Superior temporal gyrus (tissue), 1 donor: ENCODE measurements around the gene DUSP14.
"Not testable (repeated sequence)": the region's sequence is repeated elsewhere in the genome, so short reads cannot be mapped to it uniquely, and the experiment has no call there.

ENCODE experiments used
- DNase-seq: peaks from one replicate; pipeline ENCODE4 v3.0.0-alpha.2; 2016; ENCODE audit errors: extremely low spot score

DUSP14 gene

GRCh38 chr17:37483311-37484039 is 6.2 kb upstream of the DUSP14 start:
- DNase-seq: peak; percentile 44

DNA sequence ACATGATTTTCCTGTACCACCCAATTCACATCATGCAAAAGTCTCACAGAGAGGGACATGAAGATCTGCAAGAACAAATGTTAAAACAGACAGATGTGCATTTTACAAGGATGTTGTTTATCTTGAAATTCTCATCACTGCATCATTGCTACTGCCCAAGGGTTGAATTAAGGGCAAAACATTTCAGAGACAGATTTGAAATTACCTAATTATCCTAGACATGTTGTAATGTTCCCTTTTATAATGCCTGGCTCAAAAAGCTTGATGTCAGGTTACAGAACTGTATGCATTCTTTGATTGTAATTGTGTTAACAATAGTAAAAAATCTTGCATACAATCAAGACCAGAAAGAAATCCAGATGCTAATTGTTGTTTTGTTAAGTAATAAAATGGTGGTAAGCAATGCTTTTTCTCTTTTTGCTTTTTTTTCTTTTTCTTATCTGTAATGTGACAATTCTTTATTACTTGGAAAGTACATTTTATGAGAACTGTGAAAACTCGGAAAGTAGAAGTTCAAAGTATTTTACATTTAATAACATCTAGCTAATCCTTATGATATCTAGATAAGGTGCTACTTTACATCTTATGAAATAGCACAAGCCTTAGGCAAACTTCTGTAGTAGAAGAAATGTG is 3.6 kb upstream of the DUSP14 start:
- no peak for DNase-seq

- DNase-seq: peak; percentile 75
Observed at GRCh38 chr17:37488009-37488604, 1.6 kb upstream of the DUSP14 start.

DNA sequence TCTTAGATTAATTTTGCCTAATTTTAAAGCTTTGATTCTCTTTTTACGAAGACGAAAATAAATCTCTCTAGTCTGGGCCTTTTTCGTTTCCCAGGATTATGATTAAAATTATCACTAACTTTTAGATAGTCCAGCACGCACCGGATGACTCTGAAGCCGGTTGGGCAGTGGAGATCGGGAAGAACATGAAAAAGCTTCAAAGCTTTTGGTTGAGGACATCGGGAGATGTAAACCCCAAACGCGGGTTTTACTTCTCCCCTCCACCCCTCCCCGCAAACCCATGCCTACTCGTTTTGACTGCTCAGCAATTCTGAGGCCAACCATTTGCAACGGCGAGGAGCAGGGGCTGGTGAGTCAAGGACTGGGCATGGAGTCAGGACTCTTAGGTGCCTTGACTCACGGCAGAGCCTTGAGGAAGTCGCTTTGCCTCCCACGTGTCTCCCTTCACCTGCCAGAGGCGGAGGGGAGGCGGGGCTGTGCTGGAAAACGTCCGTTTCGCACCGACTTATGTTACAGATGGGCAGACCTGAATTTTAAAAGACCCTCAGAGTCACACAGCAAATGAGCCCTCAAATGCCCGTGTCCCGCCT is 989 bp upstream of the DUSP14 start:
- DNase-seq: peak; percentile 42

- peak; percentile 36 for DNase-seq
Observed at GRCh38 chr17:37490022-37490587, 414 bp downstream of the DUSP14 start.

GRCh38 chr17:37490638-37491614 is 1.2 kb downstream of the DUSP14 start:
- peak; percentile 65 for DNase-seq

DNA sequence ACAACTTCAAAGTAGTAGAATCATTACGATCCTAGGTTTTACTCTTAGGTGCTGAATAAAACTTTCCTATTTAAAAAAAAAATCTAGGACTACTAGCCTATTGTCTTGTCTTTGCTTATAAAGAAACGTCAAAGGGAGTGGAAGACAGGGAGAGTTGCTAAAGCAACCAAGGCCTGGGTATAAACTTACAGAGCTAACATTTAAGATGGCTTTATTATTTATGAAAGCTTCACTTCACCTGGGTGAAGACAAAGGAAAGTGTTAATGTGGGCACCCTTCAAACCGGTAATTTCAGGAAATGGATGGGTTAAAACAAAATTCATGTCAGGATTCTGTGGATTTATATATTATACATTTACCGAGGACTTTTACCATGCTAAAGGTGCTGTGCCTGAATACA is 2.5 kb downstream of the DUSP14 start:
- DNase-seq: peak; percentile 16

- DNase-seq: no peak
Observed at GRCh38 chr17:37493249-37494027, 3.7 kb downstream of the DUSP14 start.

DNA sequence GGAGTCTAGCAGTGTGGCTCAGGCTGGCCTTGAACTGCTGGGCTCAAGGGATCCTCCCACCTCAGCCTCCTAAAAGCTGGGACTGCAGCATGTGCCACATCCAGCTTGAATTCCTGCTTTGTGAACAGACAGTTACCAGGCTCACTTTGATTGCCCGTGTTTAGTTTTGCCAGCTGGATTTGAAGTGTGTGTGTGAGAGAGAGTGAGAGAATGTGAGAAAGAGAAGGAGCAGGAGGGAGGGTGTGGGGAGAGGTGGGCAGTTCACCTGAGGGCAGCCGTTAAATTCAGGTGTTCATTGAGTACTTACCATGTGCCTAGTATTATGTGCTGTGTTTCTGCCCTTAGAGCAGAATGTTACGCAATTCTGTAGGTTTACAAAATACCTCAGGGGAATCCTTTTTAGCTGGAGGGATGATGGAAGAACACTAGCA is 4.7 kb downstream of the DUSP14 start:
- no peak for DNase-seq

DNA sequence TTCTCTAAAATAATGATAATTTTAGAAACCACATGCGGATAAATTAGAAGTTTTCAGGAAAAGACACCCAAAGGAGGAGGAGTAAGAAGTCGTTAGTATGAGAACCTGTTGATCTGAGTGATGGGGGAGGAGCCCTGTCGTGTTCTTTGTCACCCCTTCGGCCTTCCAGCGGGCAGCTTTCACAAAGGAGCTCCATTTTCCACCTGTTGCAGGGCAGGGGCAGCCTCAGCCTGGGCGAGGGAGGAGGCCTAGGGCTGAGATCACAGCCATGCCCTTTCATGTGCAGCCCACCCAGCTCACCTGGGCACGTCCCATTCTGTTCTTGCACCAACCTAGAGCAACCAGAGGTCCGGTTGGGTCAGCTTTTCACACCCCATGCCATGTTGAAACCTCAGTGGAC is 5.3 kb downstream of the DUSP14 start:
- no peak for DNase-seq

- DNase-seq: no peak
Observed at GRCh38 chr17:37500378-37500777, 10.7 kb downstream of the DUSP14 start.

DNA sequence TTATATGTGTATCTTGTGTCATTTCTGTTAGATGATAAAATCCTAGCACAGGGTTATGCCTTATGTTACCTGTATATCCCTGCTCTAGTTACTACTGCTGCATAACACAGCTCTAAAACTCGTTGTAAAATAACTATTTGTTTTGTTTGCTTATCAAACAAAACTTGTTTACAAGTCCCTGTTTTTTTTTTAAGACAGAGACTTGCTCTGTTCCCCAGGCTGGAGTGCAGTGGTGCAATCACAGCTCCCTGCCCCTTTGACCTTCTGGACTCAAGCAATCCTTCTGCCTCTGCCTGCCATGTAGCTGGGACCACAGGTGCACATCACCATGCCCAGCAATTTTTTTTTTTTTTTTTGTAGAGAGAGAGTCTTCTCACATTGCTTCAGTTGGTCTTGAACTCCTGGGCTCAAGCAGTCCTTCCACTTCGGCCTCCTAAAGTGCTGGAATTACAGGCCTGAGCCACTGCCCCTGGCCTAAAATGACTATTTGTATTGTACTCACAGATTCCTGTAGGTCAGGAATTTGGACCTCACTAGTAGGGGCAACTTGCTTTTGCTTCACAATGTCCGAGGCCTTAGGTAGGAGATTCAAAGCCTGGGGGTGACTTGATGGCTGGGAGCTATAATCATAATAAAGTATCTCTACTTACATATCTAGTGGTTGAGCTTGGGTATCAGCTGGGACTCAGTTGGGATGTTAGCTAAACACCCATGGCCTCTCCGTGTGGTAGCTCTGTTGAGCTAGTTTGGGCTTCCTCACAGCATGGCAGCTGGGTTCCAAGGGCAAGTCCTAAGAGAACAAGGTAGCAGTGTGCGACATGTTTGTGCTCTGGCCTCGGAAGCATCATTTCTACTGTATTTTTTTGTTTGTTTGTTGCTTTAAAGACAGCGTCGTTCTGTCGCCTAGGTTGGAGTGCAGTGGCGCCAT is 12.6 kb downstream of the DUSP14 start:
- DNase-seq: no peak

- no peak for DNase-seq
Observed at GRCh38 chr17:37503148-37503547, 13.5 kb downstream of the DUSP14 start.

- no peak for DNase-seq
Observed at GRCh38 chr17:37505333-37505732, 15.6 kb downstream of the DUSP14 start.

- DNase-seq: no peak
Observed at GRCh38 chr17:37506678-37507077, 17.0 kb downstream of the DUSP14 start.

- DNase-seq: no peak
Observed at GRCh38 chr17:37507111-37507510, 17.4 kb downstream of the DUSP14 start.

- no peak for DNase-seq
Observed at GRCh38 chr17:37510056-37510455, 20.4 kb downstream of the DUSP14 start.

DNA sequence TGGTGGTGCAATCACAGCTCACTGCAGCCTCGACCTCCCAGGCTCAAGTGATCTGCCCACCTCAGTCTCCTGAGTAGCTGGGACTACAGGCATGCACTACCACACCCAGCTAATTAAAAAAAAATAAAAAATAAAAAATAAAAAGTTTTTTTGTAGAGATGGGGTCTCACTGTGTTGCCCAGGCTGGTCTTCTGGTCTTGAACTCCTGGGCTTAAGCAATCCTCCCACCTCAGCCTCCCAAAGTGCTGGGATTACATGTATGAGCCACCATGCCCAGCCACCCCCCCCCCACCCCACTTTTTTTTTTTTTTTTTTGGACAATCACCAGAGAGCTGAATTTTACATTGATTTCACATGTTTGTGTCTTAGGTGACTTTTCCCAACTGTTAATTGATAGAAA is 22.0 kb downstream of the DUSP14 start:
- DNase-seq: not testable (repeated sequence)

DNA sequence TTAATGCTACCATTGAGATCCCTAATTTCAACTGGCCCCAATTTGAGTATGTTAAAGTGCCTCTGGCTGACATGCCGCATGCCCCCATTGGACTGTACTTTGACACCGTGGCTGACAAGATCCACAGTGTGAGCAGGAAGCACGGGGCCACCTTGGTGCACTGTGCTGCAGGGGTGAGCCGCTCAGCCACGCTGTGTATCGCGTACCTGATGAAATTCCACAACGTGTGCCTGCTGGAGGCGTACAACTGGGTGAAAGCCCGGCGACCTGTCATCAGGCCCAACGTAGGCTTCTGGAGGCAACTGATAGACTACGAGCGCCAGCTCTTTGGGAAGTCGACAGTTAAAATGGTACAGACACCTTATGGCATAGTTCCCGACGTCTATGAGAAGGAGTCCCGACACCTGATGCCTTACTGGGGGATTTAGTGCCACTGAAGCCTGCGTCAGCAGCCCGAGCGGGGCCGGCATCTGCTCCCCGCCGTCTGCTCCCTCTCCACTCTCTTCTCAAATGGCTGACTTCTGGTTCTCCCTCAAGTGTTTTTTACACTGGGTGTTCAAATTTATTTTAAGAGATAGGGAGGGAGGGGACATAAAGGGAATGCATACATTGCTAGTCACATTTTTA is 22.9 kb downstream of the DUSP14 start:
- DNase-seq: no peak
